Measurements from ENCODE around the gene KAT14. TPM values are rescaled to one million over a fixed set of nuclear protein-coding genes. Genes with fewer than 3 reads are reported as not detected.
"Not testable (repeated sequence)": the region's sequence is repeated elsewhere in the genome, so short reads cannot be mapped to it uniquely, and the experiment has no call there.

KAT14 gene
- 13.9 and 16.0 TPM in 2 replicates for total RNA-seq

GRCh38 chr20:18137412-18138265, at the start of gene KAT14, which contains the start of gene PET117:
TSS of gene KAT14 (plus strand) at chr20:18137863. CDS start at chr20:18142661, 4,798 bp downstream.
TSS of gene PET117 (plus strand) at chr20:18137863. CDS start at chr20:18137956, 93 bp downstream.
- TF ChIP-seq, protein P1, sequence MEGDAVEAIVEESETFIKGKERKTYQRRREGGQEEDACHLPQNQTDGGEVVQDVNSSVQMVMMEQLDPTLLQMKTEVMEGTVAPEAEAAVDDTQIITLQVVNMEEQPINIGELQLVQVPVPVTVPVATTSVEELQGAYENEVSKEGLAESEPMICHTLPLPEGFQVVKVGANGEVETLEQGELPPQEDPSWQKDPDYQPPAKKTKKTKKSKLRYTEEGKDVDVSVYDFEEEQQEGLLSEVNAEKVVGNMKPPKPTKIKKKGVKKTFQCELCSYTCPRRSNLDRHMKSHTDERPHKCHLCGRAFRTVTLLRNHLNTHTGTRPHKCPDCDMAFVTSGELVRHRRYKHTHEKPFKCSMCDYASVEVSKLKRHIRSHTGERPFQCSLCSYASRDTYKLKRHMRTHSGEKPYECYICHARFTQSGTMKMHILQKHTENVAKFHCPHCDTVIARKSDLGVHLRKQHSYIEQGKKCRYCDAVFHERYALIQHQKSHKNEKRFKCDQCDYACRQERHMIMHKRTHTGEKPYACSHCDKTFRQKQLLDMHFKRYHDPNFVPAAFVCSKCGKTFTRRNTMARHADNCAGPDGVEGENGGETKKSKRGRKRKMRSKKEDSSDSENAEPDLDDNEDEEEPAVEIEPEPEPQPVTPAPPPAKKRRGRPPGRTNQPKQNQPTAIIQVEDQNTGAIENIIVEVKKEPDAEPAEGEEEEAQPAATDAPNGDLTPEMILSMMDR (IDR thresholded peaks at IDR 0.05; ENCODE audit: insufficient read depth, low read depth, low read length), result no peak
- H3K4me3 ChIP-seq (ENCODE audit: low read depth, low read length), result peak within 1 kb of the TSS; percentile 74
- DNase-seq (ENCODE audit: low read depth), result peak; percentile 92

DNA sequence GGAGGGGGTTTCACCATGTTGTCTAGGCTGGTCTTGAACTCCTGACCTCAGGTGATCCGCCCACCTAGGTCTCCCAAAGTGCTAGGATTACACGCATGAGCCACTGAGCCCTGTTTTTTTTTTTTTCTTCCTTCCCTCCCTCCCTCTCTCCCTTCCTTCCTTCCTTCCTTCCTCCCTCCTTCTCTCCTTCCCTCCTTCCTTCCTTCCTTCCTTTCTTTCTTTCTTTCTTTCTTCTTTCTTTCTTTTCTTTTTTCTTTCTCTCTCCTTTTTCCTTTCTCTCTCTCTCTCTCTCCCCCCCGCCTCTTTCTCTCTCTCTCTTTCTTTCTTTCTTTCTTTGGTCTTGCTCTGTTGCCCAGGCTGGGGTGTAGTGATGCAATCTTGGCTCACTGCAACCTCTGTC, 49.4 kb upstream of the KAT14 start:
- H3K4me3 ChIP-seq (ENCODE audit: low read depth, low read length); DNase-seq (ENCODE audit: low read depth): not testable (repeated sequence)

DNA sequence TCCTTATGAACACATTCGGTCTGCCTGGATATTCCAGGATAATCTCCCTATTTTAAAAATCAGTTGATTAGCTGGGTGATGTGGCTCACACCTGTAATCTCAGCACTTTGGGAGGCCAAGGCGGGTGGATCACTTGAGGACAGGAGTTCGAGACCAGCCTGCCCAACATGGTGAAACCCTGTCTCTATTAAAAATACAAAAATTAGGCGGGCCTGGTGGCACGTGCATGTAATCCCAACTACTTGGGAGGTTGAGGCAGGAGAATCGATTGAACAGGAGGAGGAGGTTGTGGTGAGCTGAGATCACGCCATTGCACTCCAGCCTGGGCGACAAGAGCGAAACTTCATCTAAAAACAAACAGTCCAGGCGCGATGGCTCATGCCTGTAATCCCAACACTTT, 48.8 kb upstream of the KAT14 start:
- not testable (repeated sequence) for H3K4me3 ChIP-seq (ENCODE audit: low read depth, low read length); DNase-seq (ENCODE audit: low read depth)

DNA sequence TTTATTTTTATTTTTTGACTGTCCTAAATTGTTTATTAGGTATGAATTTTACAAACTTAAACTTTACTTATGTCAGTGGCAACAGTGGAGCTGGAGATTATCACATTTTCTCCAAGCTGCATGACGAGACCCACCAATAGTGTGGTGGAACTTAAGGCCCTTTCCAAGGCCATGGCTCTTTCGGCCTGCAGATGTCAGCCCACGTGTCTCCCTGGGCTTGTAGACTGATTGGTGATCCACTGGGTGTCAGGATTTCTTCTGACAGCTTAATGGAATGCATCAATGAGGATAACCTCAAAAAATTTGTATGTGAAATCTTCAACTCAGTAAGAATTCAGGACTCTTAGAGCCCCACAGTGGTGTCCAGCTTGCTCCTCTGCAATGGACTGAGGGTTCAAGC, 47.6 kb upstream of the KAT14 start:
- H3K4me3 ChIP-seq (ENCODE audit: low read depth, low read length), result no peak overlapping the region
- DNase-seq (ENCODE audit: low read depth), result no peak
- TF ChIP-seq, protein P1 (IDR thresholded peaks at IDR 0.05; ENCODE audit: insufficient read depth, low read depth, low read length), result no peak

DNA sequence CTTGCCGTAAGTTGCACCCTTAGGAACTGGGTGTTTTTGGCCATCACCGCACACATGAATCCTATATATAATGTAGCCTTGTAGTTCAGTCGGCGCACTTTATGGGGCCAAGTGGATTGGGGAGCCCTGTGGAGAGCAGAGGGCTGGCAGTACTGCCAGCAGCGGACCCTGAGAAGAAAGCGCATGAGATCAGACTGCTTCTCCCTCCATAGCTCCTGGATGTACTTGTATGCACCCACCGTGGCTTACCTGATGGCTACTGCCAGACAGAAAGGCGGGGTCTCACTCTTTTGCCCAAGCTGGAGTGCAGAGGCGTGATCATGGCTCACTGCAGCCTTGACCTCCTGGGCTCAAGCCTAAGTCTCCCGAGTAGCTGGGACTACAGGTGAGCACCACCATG, 47.2 kb upstream of the KAT14 start:
- DNase-seq (ENCODE audit: low read depth), result no peak
- no peak overlapping the region for H3K4me3 ChIP-seq (ENCODE audit: low read depth, low read length)
- TF ChIP-seq, protein P1 (IDR thresholded peaks at IDR 0.05; ENCODE audit: insufficient read depth, low read depth, low read length), result no peak

DNA sequence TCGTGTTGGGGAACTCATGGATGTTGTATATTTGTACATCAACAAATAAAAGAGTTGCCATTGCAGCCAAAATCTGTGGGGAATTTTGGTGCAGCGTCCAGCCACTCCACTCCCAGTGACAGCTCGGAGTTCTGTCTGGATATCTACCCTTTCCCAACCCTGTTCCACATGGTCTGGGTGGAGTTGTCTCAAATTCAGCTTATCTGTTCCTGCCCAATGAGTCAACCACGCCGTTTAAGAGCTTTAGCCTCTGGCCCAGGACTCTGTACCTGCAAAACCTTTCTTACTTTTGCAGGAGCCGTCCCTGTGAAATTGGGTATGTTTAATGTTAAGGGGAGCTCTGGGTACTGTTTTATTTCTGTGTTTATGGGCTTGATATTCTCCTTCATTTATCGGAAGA, 46.0 kb upstream of the KAT14 start:
- DNase-seq (ENCODE audit: low read depth), result no peak
- H3K4me3 ChIP-seq (ENCODE audit: low read depth, low read length), result no peak overlapping the region
- TF ChIP-seq, protein P1 (IDR thresholded peaks at IDR 0.05; ENCODE audit: insufficient read depth, low read depth, low read length), result no peak

- DNase-seq (ENCODE audit: low read depth), result no peak
- H3K4me3 ChIP-seq (ENCODE audit: low read depth, low read length), result no peak overlapping the region
- TF ChIP-seq, protein P1 (IDR thresholded peaks at IDR 0.05; ENCODE audit: insufficient read depth, low read depth, low read length), result no peak
Measured at GRCh38 chr20:18092890-18093289, 44.8 kb upstream of the KAT14 start.

DNA sequence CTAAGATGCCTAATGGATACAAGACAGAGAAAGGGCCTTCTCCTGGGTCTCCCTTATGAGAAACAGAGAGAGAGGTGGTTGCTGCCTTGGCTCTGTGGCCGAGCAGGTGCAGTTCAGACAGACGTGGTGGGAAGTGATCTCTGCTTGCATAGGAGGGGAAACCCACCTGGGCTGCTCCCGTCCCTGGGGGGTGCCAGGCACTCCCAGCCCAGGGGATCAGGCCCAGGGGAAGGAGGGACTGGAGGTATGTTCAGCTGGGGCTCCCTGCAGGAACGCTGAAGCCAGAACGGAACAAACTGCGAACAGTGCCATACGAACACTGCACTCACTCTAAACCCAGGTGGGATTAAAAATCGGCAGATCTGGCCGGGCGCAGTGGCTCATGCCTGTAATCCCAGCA, 44.3 kb upstream of the KAT14 start:
- TF ChIP-seq, protein P1 (IDR thresholded peaks at IDR 0.05; ENCODE audit: insufficient read depth, low read depth, low read length), result no peak
- DNase-seq (ENCODE audit: low read depth), result no peak

More for the DNA sequence above, 44.3 kb upstream of the KAT14 start:
- no peak overlapping the region for H3K4me3 ChIP-seq (ENCODE audit: low read depth, low read length)
